Cardiac muscle cell (in vitro differentiated cells and primary cell): ENCODE data around the gene S100G. TPM values are rescaled to one million over a fixed set of nuclear protein-coding genes. Genes with fewer than 3 reads are reported as not detected.

Experiments used
- DNase-seq, 2 donors: peaks; one replicate each; pipeline versions ENCODE4 v3.0.0 to v3.0.0-alpha.2; 2010 to 2017; ENCODE audit warnings: low read depth in 1 of 2, low spot score in 1 of 2
- H3K27ac ChIP-seq: fragments of 200-600 bp; sonication (generic); 2 replicates; pipeline ENCODE4 v1.5.1; 2016
- H3K27me3 ChIP-seq: fragments of 200-600 bp; sonication (generic); 2 replicates; pipeline ENCODE4 v1.6.0; 2016; ENCODE audit warnings: control low read depth
- H3K36me3 ChIP-seq: fragments of 200-600 bp; sonication (generic); 2 replicates; pipeline ENCODE4 v1.5.1; 2016; ENCODE audit warnings: control low read depth
- H3K4me1 ChIP-seq: fragments of 200-600 bp; sonication (generic); 2 replicates; pipeline ENCODE4 v1.8.1; 2017; ENCODE audit warnings: low read depth, mild to moderate bottlenecking, mixed run types
- H3K4me3 ChIP-seq: fragments of 200-600 bp; sonication (generic); 2 replicates; pipeline ENCODE4 v1.5.1; 2016; ENCODE audit warnings: mild to moderate bottlenecking
- H3K9me3 ChIP-seq: fragments of 200-600 bp; sonication (generic); 2 replicates; pipeline ENCODE4 v1.5.1; 2017; ENCODE audit warnings: low read depth, mild to moderate bottlenecking, control low read depth
- polyA plus RNA-seq: library from polyadenylated mRNA; unstranded; fragments of >200 nt; fragmentation: Nextera tagmentation; extraction: Ambion mirVana; gene quantifications from 2 replicates; pipeline ENCODE4 v1.2.1, GENCODE V29; 2016
- total RNA-seq: library from RNA; depleted of rRNA; stranded (reverse); fragments of >200 nt; gene quantifications from 2 replicates; pipeline ENCODE4 v1.2.3, GENCODE V29; 2016
- TF ChIP-seq, protein P1 (sequence below): IDR thresholded peaks from 2 replicates; pipeline ENCODE4 v1.5.1; 2012; ENCODE audit warnings: low read depth, mild to moderate bottlenecking, low read length

Gene S100G
- total and polyA plus RNA-seq, 2 experiments from 2014 or later: not detected

DNA sequence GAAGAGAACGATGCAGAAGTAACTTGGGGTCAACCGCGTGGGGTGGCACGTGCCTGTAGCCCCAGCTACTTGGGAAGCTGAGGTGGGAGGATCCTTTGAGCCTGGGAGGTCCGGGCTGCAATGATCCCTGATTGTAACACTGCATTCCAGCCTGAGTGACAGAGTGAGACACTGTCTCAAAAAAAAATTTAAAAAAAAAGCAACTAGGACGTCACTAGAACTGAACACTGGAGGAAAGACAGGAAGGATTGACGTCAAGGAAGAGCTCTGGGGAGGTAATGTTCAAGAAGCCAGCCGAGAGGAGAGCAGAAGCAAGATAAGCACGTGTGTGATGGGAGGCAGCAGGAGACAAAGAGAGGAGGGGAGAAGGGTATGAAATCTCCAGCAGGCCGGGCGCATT is 28.7 kb downstream of the S100G start:
- no peaks in the 10 kb centered on the region for H3K27me3 ChIP-seq
- peaks cover 52% of the 10 kb centered on the region for H3K36me3 ChIP-seq
- no peak overlapping the region for H3K27ac ChIP-seq
- H3K4me3 ChIP-seq: no peak overlapping the region
- no peaks in the 10 kb centered on the region for H3K9me3 ChIP-seq
- TF ChIP-seq, protein P1, sequence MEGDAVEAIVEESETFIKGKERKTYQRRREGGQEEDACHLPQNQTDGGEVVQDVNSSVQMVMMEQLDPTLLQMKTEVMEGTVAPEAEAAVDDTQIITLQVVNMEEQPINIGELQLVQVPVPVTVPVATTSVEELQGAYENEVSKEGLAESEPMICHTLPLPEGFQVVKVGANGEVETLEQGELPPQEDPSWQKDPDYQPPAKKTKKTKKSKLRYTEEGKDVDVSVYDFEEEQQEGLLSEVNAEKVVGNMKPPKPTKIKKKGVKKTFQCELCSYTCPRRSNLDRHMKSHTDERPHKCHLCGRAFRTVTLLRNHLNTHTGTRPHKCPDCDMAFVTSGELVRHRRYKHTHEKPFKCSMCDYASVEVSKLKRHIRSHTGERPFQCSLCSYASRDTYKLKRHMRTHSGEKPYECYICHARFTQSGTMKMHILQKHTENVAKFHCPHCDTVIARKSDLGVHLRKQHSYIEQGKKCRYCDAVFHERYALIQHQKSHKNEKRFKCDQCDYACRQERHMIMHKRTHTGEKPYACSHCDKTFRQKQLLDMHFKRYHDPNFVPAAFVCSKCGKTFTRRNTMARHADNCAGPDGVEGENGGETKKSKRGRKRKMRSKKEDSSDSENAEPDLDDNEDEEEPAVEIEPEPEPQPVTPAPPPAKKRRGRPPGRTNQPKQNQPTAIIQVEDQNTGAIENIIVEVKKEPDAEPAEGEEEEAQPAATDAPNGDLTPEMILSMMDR: no peak
- no peaks in the 10 kb centered on the region for H3K4me1 ChIP-seq
- DNase-seq: peak in 1 of 2 donors; percentile 88

DNA sequence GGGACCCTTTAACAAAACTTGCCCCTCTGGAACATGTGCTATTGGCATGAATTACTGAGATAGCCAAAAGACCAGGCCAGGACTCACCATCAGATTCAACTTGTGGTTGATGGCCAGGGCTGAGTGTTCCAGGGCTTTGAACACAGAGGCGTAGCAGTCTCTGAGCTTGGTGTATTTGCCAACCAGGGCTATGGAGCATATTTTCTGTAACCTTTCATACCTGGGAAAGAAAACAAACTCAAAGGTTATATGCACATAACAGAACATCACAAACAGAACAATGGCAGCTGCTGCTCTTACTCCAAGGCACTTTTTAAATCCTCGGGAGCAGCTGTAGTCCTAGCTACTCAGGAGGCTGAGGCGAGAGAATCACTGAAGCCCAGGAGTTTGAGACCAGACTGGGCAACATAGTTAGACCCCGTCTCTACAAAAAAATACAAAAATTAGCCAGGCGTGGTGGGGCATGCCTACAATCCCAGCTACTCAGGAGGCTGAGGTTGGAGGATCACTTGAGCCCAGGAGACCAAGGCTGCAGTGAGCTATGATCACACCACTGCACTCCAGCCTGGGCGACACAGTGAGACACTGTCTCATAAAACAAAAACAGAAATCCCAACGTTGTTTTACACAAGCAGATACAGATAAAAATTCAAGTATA is 33.2 kb downstream of the S100G start:
- no peaks in the 10 kb centered on the region for H3K4me1 ChIP-seq
- no peak overlapping the region for H3K4me3 ChIP-seq
- H3K27me3 ChIP-seq: no peaks in the 10 kb centered on the region
- no peak overlapping the region for H3K27ac ChIP-seq
- DNase-seq: no peak
- H3K36me3 ChIP-seq: peaks cover 46% of the 10 kb centered on the region
- H3K9me3 ChIP-seq: no peaks in the 10 kb centered on the region
- TF ChIP-seq, protein P1: no peak

DNA sequence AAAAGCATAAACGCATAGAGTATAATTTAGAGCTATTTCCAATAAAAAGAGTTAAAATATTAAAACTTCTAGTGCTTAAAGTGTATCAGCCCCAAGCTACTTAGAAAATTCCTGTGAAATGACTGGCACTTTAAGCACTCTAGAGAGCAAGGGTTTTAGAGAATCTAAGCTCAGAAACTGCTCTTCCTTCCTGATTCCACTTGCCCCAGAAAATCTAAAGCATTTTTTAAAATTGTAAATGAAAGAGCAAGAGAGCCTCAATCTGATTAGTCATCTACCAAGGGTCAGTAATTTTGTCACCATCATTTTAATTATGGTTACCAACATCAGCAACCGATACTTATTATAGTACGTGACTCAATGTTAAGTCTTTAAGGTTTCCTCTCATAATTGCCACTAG is 37.6 kb downstream of the S100G start:
- DNase-seq: no peak
- H3K4me1 ChIP-seq: no peaks in the 10 kb centered on the region
- H3K9me3 ChIP-seq: no peaks in the 10 kb centered on the region
- H3K4me3 ChIP-seq: no peak overlapping the region
- TF ChIP-seq, protein P1: no peak
- no peak overlapping the region for H3K27ac ChIP-seq
- H3K27me3 ChIP-seq: no peaks in the 10 kb centered on the region
- peaks cover 52% of the 10 kb centered on the region for H3K36me3 ChIP-seq

DNA sequence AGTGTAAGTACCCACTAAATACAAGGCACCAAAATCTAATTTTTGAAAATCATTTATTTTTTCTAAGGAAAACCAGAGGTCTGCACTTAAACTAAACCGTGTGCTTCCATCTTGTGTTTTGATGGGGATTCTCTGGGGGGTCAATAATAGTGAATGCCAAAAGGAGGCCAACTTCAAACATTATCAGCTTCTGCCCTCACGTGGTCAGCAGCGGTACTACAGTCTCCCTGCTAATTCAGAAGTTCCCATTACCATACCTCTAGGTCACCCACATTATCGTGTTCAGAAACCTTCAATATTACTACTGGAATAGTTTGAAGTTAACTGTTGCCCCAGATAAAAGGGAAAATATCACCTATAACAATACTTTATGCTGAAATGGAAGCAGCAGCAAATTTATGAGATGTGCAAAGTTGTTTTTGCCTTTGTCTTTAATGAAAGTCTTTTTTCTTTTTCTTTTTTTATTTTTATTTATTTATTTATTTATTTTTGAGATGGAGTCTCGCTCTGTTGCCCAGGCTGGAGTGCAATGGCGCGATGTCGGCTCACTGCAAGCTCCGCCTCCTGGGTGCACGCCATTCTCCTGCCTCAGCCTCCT is 45.2 kb downstream of the S100G start:
- H3K27ac ChIP-seq: no peak overlapping the region
- TF ChIP-seq, protein P1: peak; percentile 75
- DNase-seq: peak; percentile 58 to 74

DNA sequence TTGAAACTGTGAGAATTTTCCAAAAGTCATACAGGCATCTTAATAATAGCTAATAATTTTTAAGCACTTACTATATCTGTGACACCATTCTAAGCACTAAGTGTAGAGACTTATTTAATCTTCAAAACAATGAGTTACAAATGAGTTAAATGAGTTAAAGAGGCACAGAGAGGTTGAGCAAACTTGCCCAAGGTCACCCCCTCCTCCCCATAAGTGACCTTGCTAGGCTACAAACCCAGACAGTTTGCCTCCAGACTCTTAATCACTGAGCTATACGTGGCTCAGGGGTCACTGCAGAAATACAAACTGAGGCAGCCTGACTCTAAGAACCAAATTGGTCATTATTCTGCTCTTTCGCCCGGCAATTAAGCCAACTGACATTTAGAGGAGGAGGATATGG is 47.0 kb downstream of the S100G start:
- H3K9me3 ChIP-seq: no peaks in the 10 kb centered on the region
- TF ChIP-seq, protein P1: no peak

More for the DNA sequence above, 45.2 kb downstream of the S100G start:
- H3K4me1 ChIP-seq: no peaks in the 10 kb centered on the region
- H3K9me3 ChIP-seq: no peaks in the 10 kb centered on the region
- no peaks in the 10 kb centered on the region for H3K27me3 ChIP-seq
- no peak overlapping the region for H3K4me3 ChIP-seq
- H3K36me3 ChIP-seq: peaks cover 43% of the 10 kb centered on the region

More for the DNA sequence above, 47.0 kb downstream of the S100G start:
- Histone ChIP-seq H3K27me3 (no peaks in the 10 kb centered on the region), H3K4me3 (no peak overlapping the region), H3K36me3 (peaks cover 32% of the 10 kb centered on the region), H3K27ac (no peak overlapping the region), H3K4me1 (no peaks in the 10 kb centered on the region)
- no peak for DNase-seq
